ENCODE data around the gene MLEC.

DNA sequence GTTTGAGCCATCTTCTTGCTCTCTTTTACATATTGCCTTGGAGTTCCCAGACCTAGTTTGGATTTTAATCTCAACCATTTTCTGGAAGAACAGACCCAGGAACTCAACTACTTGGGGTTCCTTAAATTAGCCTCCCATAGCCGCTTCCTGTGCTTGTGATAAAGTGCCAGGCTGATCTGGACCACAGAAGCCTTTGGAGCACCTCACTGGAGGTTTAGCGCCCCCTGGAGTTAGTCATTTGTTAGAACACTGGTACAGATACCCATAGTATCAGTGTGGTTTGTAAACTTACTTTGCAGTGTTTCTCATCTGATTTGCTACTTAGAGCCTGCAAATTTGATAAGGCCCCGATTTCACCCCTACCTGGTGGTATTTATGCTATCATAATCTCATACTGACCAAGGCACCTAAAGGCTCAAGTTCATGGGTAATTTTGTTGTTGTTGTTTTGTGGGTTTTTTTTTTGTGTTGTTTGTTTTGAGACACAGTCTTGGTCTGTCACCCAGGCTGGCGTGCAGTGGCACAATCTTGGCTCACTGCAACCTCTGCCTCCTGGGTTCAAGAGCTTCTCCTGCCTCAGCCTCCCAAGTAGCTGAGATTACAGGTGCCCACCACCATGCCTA is 27.0 kb downstream of the MLEC start:
- TF ChIP-seq ETV5 (CRISPR knock-in tag; IDR thresholded peaks at IDR 0.05; ENCODE audit: low read depth) (no peak), PCBP2 (IDR thresholded peaks at IDR 0.05; ENCODE audit: low read depth, low read length, poor library complexity, severe bottlenecking) (no peak), CBFB (CRISPR knock-in tag; IDR thresholded peaks at IDR 0.05) (no peak)
- TF ChIP-seq, protein P1, sequence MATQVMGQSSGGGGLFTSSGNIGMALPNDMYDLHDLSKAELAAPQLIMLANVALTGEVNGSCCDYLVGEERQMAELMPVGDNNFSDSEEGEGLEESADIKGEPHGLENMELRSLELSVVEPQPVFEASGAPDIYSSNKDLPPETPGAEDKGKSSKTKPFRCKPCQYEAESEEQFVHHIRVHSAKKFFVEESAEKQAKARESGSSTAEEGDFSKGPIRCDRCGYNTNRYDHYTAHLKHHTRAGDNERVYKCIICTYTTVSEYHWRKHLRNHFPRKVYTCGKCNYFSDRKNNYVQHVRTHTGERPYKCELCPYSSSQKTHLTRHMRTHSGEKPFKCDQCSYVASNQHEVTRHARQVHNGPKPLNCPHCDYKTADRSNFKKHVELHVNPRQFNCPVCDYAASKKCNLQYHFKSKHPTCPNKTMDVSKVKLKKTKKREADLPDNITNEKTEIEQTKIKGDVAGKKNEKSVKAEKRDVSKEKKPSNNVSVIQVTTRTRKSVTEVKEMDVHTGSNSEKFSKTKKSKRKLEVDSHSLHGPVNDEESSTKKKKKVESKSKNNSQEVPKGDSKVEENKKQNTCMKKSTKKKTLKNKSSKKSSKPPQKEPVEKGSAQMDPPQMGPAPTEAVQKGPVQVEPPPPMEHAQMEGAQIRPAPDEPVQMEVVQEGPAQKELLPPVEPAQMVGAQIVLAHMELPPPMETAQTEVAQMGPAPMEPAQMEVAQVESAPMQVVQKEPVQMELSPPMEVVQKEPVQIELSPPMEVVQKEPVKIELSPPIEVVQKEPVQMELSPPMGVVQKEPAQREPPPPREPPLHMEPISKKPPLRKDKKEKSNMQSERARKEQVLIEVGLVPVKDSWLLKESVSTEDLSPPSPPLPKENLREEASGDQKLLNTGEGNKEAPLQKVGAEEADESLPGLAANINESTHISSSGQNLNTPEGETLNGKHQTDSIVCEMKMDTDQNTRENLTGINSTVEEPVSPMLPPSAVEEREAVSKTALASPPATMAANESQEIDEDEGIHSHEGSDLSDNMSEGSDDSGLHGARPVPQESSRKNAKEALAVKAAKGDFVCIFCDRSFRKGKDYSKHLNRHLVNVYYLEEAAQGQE (IDR thresholded peaks at IDR 0.05; ENCODE audit: borderline replicate concordance): peak; percentile 74; the same call in 1 of the 2 replicates
- TF ChIP-seq, protein P1 (CRISPR knock-in tag; IDR thresholded peaks at IDR 0.05; ENCODE audit: low read depth): no peak
